ENCODE measurements around the gene MORC2. TPM values are rescaled to one million over a fixed set of nuclear protein-coding genes. Genes with fewer than 3 reads are reported as not detected.

The MORC2 gene
- total RNA-seq, 2 donors from 2014 or later: 16.7 to 27.5 TPM

GRCh38 chr22:30922151-30922611 is 46.4 kb downstream of the MORC2 start:
- Histone ChIP-seq H3K27me3 (replicated peaks; ENCODE audit: insufficient read depth) (no peaks in the 10 kb centered on the region), H3K4me3 (peak overlapping the region; percentile 72), H3K27ac (peak overlapping the region; percentile 53 to 54), H3K4me1 (ENCODE audit: control insufficient read depth in 1 of 2, low read depth in 2 of 2) (peaks cover 0 to 14% of the 10 kb centered on the region in 2 donors), H3K36me3 (peaks cover 15% of the 10 kb centered on the region), H3K9me3 (no peaks in the 10 kb centered on the region)
- ATAC-seq (ENCODE audit: insufficient number of reproducible peaks, low FRiP score, low read depth): no peak
- TF ChIP-seq, protein P1, sequence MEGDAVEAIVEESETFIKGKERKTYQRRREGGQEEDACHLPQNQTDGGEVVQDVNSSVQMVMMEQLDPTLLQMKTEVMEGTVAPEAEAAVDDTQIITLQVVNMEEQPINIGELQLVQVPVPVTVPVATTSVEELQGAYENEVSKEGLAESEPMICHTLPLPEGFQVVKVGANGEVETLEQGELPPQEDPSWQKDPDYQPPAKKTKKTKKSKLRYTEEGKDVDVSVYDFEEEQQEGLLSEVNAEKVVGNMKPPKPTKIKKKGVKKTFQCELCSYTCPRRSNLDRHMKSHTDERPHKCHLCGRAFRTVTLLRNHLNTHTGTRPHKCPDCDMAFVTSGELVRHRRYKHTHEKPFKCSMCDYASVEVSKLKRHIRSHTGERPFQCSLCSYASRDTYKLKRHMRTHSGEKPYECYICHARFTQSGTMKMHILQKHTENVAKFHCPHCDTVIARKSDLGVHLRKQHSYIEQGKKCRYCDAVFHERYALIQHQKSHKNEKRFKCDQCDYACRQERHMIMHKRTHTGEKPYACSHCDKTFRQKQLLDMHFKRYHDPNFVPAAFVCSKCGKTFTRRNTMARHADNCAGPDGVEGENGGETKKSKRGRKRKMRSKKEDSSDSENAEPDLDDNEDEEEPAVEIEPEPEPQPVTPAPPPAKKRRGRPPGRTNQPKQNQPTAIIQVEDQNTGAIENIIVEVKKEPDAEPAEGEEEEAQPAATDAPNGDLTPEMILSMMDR (IDR thresholded peaks at IDR 0.05): no peak
- DNase-seq (ENCODE audit: low spot score): no peak

- peak overlapping the region; percentile 72 for H3K4me3 ChIP-seq
- peaks cover 9% of the 10 kb centered on the region for H3K36me3 ChIP-seq
- ATAC-seq (ENCODE audit: insufficient number of reproducible peaks, low FRiP score, low read depth): no peak
- TF ChIP-seq, protein P1 (IDR thresholded peaks at IDR 0.05): no peak
- no peak overlapping the region for H3K27ac ChIP-seq
- H3K27me3 ChIP-seq (replicated peaks; ENCODE audit: insufficient read depth): no peaks in the 10 kb centered on the region
- no peaks in the 10 kb centered on the region for H3K9me3 ChIP-seq
- H3K4me1 ChIP-seq (ENCODE audit: control insufficient read depth in 1 of 2, low read depth in 2 of 2): peaks cover 0 to 14% of the 10 kb centered on the region in 2 donors
- DNase-seq (ENCODE audit: low spot score): no peak
Observed at GRCh38 chr22:30921108-30921507, 47.5 kb downstream of the MORC2 start.

GRCh38 chr22:30920407-30920806 is 48.2 kb downstream of the MORC2 start:
- Histone ChIP-seq H3K9me3 (peaks cover 6% of the 10 kb centered on the region), H3K4me3 (peak overlapping the region; percentile 72), H3K4me1 (ENCODE audit: control insufficient read depth in 1 of 2, low read depth in 2 of 2) (peaks cover 0 to 14% of the 10 kb centered on the region in 2 donors), H3K36me3 (peaks cover 2% of the 10 kb centered on the region), H3K27ac (no peak overlapping the region), H3K27me3 (replicated peaks; ENCODE audit: insufficient read depth) (no peaks in the 10 kb centered on the region)
- TF ChIP-seq, protein P1 (IDR thresholded peaks at IDR 0.05): peak; percentile 91
- DNase-seq (ENCODE audit: low spot score) (peak; percentile 45), ATAC-seq (ENCODE audit: insufficient number of reproducible peaks, low FRiP score, low read depth) (no peak)

GRCh38 chr22:30919973-30920372 is 48.6 kb downstream of the MORC2 start:
- DNase-seq (ENCODE audit: low spot score) (no peak), ATAC-seq (ENCODE audit: insufficient number of reproducible peaks, low FRiP score, low read depth) (no peak)

GRCh38 chr22:30918761-30919160 is 49.8 kb downstream of the MORC2 start:
- Histone ChIP-seq H3K27me3 (replicated peaks; ENCODE audit: insufficient read depth) (no peaks in the 10 kb centered on the region), H3K36me3 (no peaks in the 10 kb centered on the region), H3K27ac (no peak overlapping the region), H3K4me3 (no peak overlapping the region), H3K9me3 (peaks cover 7% of the 10 kb centered on the region), H3K4me1 (ENCODE audit: control insufficient read depth in 1 of 2, low read depth in 2 of 2) (peaks cover 0 to 14% of the 10 kb centered on the region in 2 donors)
- TF ChIP-seq, protein P1 (IDR thresholded peaks at IDR 0.05): no peak
- no peak for DNase-seq (ENCODE audit: low spot score)
- no peak for ATAC-seq (ENCODE audit: insufficient number of reproducible peaks, low FRiP score, low read depth)

More at GRCh38 chr22:30919973-30920372, 48.6 kb downstream of the MORC2 start:
- Histone ChIP-seq H3K4me1 (ENCODE audit: control insufficient read depth in 1 of 2, low read depth in 2 of 2) (peaks cover 0 to 14% of the 10 kb centered on the region in 2 donors), H3K27me3 (replicated peaks; ENCODE audit: insufficient read depth) (no peaks in the 10 kb centered on the region), H3K9me3 (peaks cover 7% of the 10 kb centered on the region), H3K4me3 (peak overlapping the region; percentile 72), H3K36me3 (no peaks in the 10 kb centered on the region), H3K27ac (no peak overlapping the region)
- TF ChIP-seq, protein P1 (IDR thresholded peaks at IDR 0.05): no peak
